Measurements from ENCODE around the gene TMEM74B.

DNA sequence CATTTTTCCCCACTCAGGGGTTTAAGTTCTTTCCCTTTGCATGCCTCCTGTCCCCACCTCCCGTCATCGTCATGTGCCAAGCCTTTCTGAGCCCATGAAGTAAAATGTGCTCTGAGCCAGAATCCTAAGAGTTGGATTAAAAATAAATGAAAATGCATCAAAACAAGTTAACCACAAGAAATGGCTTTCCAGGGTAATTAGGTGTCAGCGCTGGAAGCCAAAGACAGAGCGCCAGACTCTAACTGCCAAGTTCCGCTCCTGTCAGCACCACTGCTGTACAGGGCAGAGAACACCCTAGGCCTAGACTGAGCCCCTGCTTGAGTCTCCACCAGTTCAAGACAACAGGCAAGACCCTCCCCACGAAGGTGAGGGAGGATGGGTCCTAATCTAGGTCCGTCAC, 13.0 kb upstream of the TMEM74B start:
- TF ChIP-seq, protein P1, sequence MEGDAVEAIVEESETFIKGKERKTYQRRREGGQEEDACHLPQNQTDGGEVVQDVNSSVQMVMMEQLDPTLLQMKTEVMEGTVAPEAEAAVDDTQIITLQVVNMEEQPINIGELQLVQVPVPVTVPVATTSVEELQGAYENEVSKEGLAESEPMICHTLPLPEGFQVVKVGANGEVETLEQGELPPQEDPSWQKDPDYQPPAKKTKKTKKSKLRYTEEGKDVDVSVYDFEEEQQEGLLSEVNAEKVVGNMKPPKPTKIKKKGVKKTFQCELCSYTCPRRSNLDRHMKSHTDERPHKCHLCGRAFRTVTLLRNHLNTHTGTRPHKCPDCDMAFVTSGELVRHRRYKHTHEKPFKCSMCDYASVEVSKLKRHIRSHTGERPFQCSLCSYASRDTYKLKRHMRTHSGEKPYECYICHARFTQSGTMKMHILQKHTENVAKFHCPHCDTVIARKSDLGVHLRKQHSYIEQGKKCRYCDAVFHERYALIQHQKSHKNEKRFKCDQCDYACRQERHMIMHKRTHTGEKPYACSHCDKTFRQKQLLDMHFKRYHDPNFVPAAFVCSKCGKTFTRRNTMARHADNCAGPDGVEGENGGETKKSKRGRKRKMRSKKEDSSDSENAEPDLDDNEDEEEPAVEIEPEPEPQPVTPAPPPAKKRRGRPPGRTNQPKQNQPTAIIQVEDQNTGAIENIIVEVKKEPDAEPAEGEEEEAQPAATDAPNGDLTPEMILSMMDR (IDR thresholded peaks at IDR 0.05): no peak
- TF ChIP-seq POLR2AphosphoS5 (IDR thresholded peaks at IDR 0.05; ENCODE audit: low read depth, low read length) (no peak), TCF7L2 (IDR thresholded peaks at IDR 0.05; ENCODE audit: low read depth, low read length) (no peak)
